Coronary artery (tissue), 2 donors: ENCODE measurements around the gene MCM3AP.

Source experiments
- DNase-seq: peaks from one replicate; pipeline ENCODE4 v3.0.0-alpha.2; 2017; ENCODE audit warnings: low spot score
- H3K27ac ChIP-seq, 2 donors: fragments of 200-600 bp; sonication (generic); one replicate each; pipeline ENCODE4 v1.5.1; 2016 to 2019
- H3K4me3 ChIP-seq: fragments of 200-600 bp; sonication (generic); 2 replicates; pipeline ENCODE4 v1.5.1; 2016; ENCODE audit warnings: mild to moderate bottlenecking, moderate library complexity
- TF ChIP-seq, protein P1 (sequence below): fragments of 200-600 bp; sonication (generic); IDR thresholded peaks from one replicate; pipeline ENCODE4 v1.5.1; 2019; ENCODE audit warnings: antibody characterized with exemption

Gene MCM3AP

DNA sequence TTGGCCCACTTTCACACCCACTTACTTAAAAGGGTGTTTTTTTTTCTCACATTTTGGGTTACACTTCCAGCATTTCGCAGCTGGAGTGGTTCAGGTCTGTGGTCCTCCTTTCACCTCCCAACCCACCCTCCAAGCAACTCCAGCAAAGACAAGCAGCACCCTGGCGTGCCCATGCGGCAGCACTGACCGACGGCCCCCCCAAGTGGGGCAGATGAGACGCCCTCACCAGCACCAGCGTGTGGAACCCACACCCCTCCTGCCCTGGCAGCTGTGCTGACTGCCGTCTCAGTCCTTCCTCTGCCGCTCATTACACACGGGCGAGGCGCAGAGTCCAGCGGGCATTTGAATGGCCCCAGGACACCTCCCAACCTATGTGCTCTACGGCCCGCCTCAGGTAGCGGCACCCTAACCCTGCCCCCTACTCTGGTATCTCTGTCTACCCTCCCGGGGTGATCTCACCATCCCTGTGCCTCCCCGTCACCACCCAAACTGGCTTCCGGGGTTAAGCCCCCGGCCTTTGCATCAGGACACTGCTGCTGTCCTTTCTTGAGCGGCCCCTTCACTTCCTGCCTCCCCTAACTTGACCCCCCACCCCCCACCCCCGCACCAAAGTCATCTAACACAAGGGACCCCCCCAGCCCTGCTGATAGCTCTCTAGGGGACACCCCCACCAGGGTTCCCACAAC lies 67.8 kb downstream of the MCM3AP start:
- H3K27ac ChIP-seq, result no peak overlapping the region
- no peak overlapping the region for H3K4me3 ChIP-seq
- TF ChIP-seq, protein P1, sequence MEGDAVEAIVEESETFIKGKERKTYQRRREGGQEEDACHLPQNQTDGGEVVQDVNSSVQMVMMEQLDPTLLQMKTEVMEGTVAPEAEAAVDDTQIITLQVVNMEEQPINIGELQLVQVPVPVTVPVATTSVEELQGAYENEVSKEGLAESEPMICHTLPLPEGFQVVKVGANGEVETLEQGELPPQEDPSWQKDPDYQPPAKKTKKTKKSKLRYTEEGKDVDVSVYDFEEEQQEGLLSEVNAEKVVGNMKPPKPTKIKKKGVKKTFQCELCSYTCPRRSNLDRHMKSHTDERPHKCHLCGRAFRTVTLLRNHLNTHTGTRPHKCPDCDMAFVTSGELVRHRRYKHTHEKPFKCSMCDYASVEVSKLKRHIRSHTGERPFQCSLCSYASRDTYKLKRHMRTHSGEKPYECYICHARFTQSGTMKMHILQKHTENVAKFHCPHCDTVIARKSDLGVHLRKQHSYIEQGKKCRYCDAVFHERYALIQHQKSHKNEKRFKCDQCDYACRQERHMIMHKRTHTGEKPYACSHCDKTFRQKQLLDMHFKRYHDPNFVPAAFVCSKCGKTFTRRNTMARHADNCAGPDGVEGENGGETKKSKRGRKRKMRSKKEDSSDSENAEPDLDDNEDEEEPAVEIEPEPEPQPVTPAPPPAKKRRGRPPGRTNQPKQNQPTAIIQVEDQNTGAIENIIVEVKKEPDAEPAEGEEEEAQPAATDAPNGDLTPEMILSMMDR, result no peak
- peak; percentile 58 for DNase-seq

DNA sequence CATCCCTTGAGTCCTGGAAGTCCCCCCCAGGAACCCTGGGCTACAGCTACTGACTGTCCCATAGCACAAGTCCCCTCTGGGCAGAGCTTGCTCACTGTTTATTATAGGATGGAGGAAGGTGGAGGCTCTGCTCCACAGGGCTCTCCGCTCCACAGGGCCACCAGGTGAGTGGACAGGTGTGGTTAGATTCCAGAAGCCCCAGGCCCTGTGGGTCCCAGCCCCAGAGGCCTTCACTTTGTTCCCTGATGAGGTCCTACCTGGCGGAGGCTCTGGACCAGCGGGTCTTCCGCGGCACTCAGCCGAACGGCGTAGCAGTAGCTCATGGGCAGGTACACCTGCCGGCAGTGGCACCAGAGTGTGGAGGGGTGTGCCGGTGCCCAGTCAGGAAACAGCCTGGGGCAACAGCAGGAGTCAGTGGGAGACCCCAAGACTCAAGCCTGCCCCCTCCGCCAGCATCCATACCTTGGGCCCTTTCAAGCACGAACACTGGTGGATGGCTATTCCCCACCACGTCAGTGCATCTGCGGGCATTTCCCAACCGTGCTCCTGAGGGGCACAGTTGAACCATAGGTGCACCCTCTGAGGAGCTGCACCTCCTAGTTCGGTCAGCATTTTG lies 69.2 kb downstream of the MCM3AP start:
- no peak overlapping the region for H3K4me3 ChIP-seq
- TF ChIP-seq, protein P1, result no peak
- no peak for DNase-seq
- H3K27ac ChIP-seq, result no peak overlapping the region

DNA sequence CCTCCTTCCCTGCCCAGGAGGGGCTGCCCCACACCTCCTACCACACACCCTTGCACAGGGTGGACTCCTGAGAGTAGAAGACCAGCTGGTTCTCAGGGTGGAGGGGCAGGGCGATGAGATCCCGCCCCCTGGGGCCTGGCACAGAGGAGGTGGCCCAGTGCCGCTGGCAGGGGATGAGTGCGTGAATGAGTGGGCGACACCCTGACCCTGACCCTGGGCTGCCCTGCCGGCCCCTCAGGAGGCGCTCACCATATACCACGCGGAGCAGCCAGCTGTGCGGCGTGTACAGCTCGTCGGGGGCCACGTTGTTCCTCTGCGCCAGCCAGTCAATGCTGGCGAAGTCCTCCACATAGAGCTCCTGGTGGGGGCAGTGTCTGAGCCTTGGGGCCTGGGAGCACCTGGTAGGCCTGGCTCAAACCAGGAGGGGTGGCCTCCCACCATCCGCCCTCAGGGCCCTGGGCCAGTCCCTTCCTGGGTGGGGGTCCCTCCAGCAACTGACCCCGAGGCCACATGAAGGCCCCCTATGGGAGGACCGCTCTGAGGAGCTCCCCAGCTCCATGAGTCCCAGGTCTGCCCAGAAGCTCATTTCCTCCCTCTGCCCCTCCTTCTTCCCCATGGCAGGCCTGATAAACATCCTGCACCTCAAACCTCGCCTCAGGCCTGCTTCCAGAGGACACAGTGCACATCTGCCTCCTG lies 69.8 kb downstream of the MCM3AP start:
- H3K4me3 ChIP-seq, result no peak overlapping the region
- DNase-seq, result peak; percentile 65
- TF ChIP-seq, protein P1, result no peak
- no peak overlapping the region for H3K27ac ChIP-seq

DNA sequence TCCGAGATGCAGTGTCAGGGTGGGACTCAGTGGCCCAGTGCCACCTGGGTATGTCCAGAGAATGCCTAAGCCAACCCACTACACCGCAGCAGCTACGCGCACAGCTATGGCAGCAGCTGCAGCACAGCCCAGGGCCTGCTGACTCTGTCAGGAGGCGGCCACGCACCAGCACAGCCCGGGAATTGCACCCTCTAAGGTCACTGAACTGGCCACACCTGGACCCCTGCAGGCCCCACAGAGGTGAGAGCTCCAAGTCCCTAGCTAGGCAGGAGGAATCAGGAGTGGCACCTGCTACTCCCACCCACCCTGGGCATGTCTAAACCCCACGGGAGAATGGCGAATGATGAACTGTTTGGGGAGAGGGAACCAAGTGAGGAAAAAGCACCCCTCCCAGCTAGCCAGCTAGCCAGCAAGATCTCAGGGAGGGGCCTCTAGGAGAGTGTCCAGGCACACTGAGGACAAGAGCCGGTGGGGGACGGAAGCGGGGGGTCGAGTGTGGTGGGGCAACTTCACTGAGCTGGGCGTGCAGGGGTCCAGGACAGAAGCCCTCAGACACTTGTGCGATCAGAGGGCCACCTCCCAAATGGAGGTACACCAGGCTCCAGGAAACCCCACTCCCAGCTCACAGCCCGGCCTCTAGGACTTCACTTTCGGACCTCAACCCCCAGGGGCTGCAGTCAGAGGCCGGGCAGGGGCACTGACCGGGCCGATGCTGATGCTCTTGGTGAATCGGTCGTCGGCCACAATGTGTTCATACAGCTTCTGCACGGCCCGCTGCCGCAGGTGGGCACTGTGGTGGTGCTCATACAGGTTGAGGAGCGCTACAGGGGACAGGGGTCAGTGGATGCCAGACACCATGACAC lies 70.7 kb downstream of the MCM3AP start:
- no peak overlapping the region for H3K27ac ChIP-seq
- H3K4me3 ChIP-seq, result no peak overlapping the region
- DNase-seq, result peak; percentile 67
- TF ChIP-seq, protein P1, result no peak

DNA sequence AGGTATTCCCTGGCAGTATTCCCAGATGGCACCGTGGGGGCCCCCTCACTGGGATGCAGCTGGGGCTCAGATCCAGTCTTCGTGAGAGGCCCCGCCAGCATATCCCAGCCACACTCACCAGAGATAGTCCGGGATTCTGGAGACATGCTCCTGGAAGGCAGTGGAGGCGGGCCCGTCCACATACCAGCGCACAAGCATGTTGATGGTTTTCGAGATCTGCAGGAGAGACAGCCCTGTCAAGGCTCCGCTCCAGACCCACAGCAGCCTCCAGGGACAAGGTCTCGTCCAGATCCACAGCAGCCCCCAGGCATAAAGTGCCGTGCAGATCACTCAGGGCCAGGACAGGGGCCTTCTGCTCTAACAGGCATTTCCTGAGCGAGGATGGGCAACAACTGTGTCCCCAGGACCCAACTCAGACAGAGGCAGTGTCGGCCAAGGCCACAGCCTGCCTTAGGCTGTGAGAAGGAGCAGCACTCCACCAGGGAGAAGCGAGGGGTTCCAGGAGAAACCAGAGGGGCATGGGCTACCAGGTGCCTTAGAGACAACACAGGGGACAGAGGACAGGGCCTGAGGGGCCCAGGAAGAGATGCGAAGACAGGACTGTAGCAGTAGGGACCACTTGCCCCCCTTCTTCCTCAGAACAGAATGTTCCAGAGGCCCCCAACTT lies 71.7 kb downstream of the MCM3AP start:
- TF ChIP-seq, protein P1, result no peak
- H3K27ac ChIP-seq, result no peak overlapping the region
- DNase-seq, result peak; percentile 49
- no peak overlapping the region for H3K4me3 ChIP-seq

DNA sequence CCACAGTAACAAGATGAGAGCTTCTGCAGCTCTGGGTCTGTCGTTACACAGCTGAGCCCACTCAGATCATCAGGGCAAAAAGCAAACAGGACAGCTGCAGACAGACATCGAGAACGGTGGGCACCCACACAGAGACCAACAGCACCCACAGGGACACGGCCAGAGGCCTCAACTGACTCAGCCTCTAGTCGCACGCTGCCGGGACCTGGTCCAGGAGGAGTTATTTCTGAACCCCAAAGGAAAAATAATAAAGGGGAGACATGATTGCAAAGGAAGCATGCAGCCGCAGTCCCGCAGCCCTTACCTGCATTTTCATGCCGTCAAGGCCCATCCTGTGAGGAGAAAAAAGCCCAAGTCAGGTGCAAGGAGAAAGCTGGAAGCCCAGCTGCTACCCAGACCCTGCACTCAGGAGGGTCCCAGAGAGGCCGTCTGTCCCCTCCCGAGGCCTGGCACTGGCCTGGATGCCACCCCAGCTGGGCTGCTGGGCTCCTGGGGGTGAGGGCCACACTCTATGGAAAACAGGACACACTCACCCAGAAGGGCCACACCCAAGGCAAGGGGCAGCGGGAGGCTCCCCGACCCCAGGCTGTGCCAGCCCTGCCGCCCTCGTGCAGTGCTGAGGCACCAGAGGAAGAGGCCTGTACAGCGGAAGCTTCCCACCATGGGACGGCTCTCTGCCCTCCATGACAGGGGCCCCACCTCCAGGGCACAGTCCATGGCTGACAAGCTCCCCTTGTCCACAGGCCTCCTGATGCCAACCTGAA lies 72.5 kb downstream of the MCM3AP start:
- TF ChIP-seq, protein P1, result no peak
- Histone ChIP-seq H3K27ac (no peak overlapping the region), H3K4me3 (no peak overlapping the region)
- peak; percentile 61 for DNase-seq
